ENCODE measurements around the gene SLU7.

SLU7 gene

DNA sequence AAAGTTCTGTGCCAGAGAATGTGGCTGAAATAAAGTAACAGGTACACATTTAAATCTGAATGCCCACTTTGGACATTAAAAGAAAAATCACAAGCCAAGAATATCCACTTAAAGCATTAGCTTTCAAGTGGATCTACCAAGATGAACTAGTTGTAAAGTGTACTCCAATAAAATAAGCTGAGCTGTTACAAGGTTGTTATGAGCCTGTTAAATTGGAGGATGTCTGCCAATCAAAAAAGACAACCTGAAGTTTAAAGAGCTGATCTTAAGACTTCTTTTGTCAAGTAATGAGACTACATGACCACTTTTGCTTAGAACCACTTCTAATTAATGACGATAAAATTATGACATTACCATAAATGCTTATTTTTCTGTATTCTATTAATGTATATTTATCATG lies 21.4 kb downstream of the SLU7 start:
- no peak overlapping the region for H3K27ac ChIP-seq (ENCODE audit: insufficient read depth in 1 of 2, low read depth in 1 of 2, low read length in 2 of 2, poor library complexity in 1 of 2, severe bottlenecking in 2 of 2)
- DNase-seq = no peak
- CTCF ChIA-PET = interaction anchor here (1.5 kb wide), 1 partner anchor 375 kb away, joined by 3 read pairs; no protein-coding TSS in a partner anchor
- H3K27me3 ChIP-seq (replicated peaks in 2 of 5; ENCODE audit: control insufficient read depth in 4 of 5, insufficient read depth in 5 of 5, low read length in 4 of 5) = no peaks in the 10 kb centered on the region
- H3K4me1 ChIP-seq (ENCODE audit: control extremely low read depth in 1 of 4, control insufficient read depth in 4 of 4, insufficient read depth in 4 of 4, low read length in 3 of 4) = peaks cover 5 to 8% (median 7%) of the 10 kb centered on the region in 4 experiments
- no CpG with 5 or more reads among the region's 1 CpG for WGBS (ENCODE audit: insufficient coverage)
- H3K4me3 ChIP-seq (ENCODE audit: control insufficient read depth in 1 of 7, extremely low read depth in 1 of 7, insufficient read depth in 4 of 7, low read depth in 2 of 7, low read length in 6 of 7) = no peak overlapping the region
- no peaks in the 10 kb centered on the region for H3K9me3 ChIP-seq (ENCODE audit: control extremely low read depth in 1 of 5, control insufficient read depth in 4 of 5, insufficient read depth in 2 of 5, low read depth in 1 of 5, low read length in 4 of 5)
- POLR2A ChIA-PET = no interaction called here
- H3K36me3 ChIP-seq (ENCODE audit: control insufficient read depth in 4 of 4, insufficient read depth in 4 of 4, low read length in 3 of 4) = peaks cover 0 to 14% (median 7%) of the 10 kb centered on the region in 4 experiments

DNA sequence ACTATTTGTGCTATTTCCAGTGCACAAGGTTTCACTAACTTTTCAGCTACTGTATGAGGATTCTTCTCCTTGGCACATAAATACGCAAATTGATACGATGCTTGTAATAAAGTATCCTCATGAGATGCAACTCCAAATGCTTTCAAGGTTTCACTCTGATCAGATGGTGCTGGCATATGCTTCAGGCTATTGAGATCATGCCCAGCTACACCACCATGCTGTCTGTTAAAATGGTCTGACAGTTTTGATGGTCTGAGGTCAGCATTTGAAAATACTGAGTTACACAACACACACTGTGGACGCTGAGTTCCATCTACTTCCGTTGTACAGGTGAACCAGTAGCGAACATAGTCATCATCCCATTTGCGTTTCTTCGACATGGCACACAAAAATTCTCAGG lies 23.8 kb downstream of the SLU7 start:
- Histone ChIP-seq H3K4me3 (ENCODE audit: control insufficient read depth in 1 of 7, extremely low read depth in 1 of 7, insufficient read depth in 4 of 7, low read depth in 2 of 7, low read length in 6 of 7) (no peak overlapping the region), H3K36me3 (ENCODE audit: control insufficient read depth in 4 of 4, insufficient read depth in 4 of 4, low read length in 3 of 4) (peaks cover 0 to 5% (median 0%) of the 10 kb centered on the region in 4 experiments), H3K27me3 (replicated peaks in 2 of 5; ENCODE audit: control insufficient read depth in 4 of 5, insufficient read depth in 5 of 5, low read length in 4 of 5) (no peaks in the 10 kb centered on the region), H3K9me3 (ENCODE audit: control extremely low read depth in 1 of 5, control insufficient read depth in 4 of 5, insufficient read depth in 2 of 5, low read depth in 1 of 5, low read length in 4 of 5) (no peaks in the 10 kb centered on the region), H3K4me1 (ENCODE audit: control extremely low read depth in 1 of 4, control insufficient read depth in 4 of 4, insufficient read depth in 4 of 4, low read length in 3 of 4) (peaks cover under 1 to 6% (median 3%) of the 10 kb centered on the region in 4 experiments), H3K27ac (ENCODE audit: insufficient read depth in 1 of 2, low read depth in 1 of 2, low read length in 2 of 2, poor library complexity in 1 of 2, severe bottlenecking in 2 of 2) (no peak overlapping the region)
- CTCF ChIA-PET = interaction anchor here (1.9 to 2.9 kb wide), 2 partner anchors 9 to 373 kb away, joined by 4 to 13 read pairs; no protein-coding TSS in a partner anchor
- DNase-seq = no peak
- POLR2A ChIA-PET = no interaction called here
- WGBS (ENCODE audit: insufficient coverage) = 96% methylated on average over 7 of the region's 7 CpGs

DNA sequence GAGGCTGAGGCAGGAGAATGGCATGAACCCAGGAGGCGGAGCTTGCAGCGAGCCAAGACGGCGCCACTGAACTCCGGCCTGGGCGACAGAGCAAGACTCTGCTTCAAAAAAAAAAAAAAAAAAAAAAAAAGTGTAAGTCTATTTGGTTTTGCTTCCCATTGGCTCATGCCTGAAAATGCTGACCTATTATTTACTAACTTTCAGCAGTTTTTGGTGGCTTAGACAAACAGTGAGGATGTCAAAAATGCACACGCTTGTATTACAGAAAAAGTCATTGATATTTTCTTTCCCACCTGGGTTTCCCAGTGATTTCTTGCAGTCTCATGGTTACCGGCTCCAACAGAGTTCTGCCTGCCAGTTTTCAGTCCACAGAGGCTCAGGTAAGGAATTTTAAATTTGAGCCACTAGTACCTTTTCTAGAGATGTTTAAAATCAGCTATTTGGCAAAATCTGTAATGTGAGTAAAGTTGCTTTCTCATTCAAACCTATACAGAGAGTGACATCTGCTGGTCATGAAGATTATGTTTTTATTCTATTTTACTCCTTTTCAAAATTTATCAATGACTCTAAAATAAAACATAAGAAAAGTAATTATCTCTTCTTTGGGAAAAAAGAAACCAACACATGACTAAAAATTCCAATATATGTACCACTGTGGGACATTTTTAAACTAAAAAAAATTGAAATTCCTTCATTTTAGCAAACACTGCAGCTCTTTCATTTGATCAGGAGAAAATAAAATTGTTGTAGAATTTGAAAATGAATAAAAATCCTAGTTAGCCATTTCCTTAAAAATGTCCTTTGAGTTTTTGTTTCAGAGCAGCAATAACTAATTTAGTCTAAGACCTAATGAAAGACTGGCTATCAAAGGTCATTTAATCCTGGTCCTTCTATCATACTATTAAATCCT lies 27.8 kb downstream of the SLU7 start:
- 0% methylated on average over 1 of the region's 8 CpGs for whole genome bisulfite sequencing (ENCODE audit: insufficient coverage)
- H3K36me3 ChIP-seq (ENCODE audit: control insufficient read depth in 4 of 4, insufficient read depth in 4 of 4, low read length in 3 of 4) = peaks cover 0 to 5% (median 0%) of the 10 kb centered on the region in 4 experiments
- H3K27me3 ChIP-seq (replicated peaks in 2 of 5; ENCODE audit: control insufficient read depth in 4 of 5, insufficient read depth in 5 of 5, low read length in 4 of 5) = no peaks in the 10 kb centered on the region
- POLR2A ChIA-PET = no interaction called here
- peak; percentile 36 to 63 (median 59) for DNase-seq
- H3K9me3 ChIP-seq (ENCODE audit: control extremely low read depth in 1 of 5, control insufficient read depth in 4 of 5, insufficient read depth in 2 of 5, low read depth in 1 of 5, low read length in 4 of 5) = peaks cover 1 to 11% (median 3%) of the 10 kb centered on the region in 5 experiments
- no peak overlapping the region for H3K4me3 ChIP-seq (ENCODE audit: control insufficient read depth in 1 of 7, extremely low read depth in 1 of 7, insufficient read depth in 4 of 7, low read depth in 2 of 7, low read length in 6 of 7)
- CTCF ChIA-PET = interaction anchor here (0.6 to 4.4 kb wide), 23 partner anchors 9 to 948 kb away, joined by 3 to 35 read pairs (median 5); no protein-coding TSS in a partner anchor
- H3K27ac ChIP-seq (ENCODE audit: insufficient read depth in 1 of 2, low read depth in 1 of 2, low read length in 2 of 2, poor library complexity in 1 of 2, severe bottlenecking in 2 of 2) = no peak overlapping the region
- H3K4me1 ChIP-seq (ENCODE audit: control extremely low read depth in 1 of 4, control insufficient read depth in 4 of 4, insufficient read depth in 4 of 4, low read length in 3 of 4) = no peaks in the 10 kb centered on the region

DNA sequence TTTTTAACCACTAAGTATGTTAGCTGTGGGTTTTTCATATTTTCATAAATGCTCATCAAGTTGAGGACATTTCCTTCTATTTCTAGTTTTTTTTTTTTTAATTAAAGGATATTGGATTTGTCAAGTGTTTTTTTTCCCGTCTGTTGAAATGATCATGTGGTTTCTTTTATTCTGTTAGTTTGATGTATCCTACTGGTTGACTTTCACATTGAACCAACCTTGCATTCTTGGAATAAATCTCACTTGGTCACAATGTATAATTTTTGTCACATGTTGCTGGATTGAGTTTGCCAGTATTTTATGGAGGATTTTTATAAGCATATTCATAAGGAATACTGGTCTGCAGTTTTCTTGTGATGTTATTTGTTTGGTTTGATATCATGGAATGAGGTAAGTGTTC lies 31.4 kb downstream of the SLU7 start:
- no peak overlapping the region for H3K27ac ChIP-seq (ENCODE audit: insufficient read depth in 1 of 2, low read depth in 1 of 2, low read length in 2 of 2, poor library complexity in 1 of 2, severe bottlenecking in 2 of 2)
- peak in 1 of 3 donors; percentile 20 for DNase-seq
- POLR2A ChIA-PET = interaction anchor here (0.6 kb wide), 1 partner anchor 12 kb away, joined by 3 read pairs; no protein-coding TSS in a partner anchor
- WGBS (ENCODE audit: insufficient coverage) = no CpG with 5 or more reads among the region's 1 CpG
- peaks cover 1 to 11% (median 3%) of the 10 kb centered on the region in 5 experiments for H3K9me3 ChIP-seq (ENCODE audit: control extremely low read depth in 1 of 5, control insufficient read depth in 4 of 5, insufficient read depth in 2 of 5, low read depth in 1 of 5, low read length in 4 of 5)
- H3K36me3 ChIP-seq (ENCODE audit: control insufficient read depth in 4 of 4, insufficient read depth in 4 of 4, low read length in 3 of 4) = no peaks in the 10 kb centered on the region
- CTCF ChIA-PET = no interaction called here
- no peaks in the 10 kb centered on the region for H3K27me3 ChIP-seq (replicated peaks in 2 of 5; ENCODE audit: control insufficient read depth in 4 of 5, insufficient read depth in 5 of 5, low read length in 4 of 5)
- no peak overlapping the region for H3K4me3 ChIP-seq (ENCODE audit: control insufficient read depth in 1 of 7, extremely low read depth in 1 of 7, insufficient read depth in 4 of 7, low read depth in 2 of 7, low read length in 6 of 7)
- H3K4me1 ChIP-seq (ENCODE audit: control extremely low read depth in 1 of 4, control insufficient read depth in 4 of 4, insufficient read depth in 4 of 4, low read length in 3 of 4) = no peaks in the 10 kb centered on the region

DNA sequence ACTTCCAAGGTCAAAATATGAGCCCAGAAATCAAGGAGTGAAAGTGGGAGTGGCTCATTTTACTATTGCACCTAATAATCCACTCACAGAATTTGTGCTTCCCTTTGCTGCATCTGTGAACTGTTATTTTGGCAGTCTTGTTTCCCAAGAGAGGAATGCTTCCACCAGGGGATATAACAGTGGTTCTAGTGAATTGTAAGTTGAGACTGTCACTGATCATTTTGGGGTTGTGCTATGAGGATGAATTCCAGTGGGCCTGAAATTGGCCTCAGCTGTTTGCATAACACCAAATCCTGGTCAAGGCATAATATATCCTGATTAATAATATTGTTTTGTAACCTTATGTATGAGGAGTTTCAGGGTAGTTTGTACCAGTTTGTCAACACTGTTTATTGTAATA lies 33.4 kb downstream of the SLU7 start:
- Histone ChIP-seq H3K4me1 (ENCODE audit: control extremely low read depth in 1 of 4, control insufficient read depth in 4 of 4, insufficient read depth in 4 of 4, low read length in 3 of 4) (no peaks in the 10 kb centered on the region), H3K27me3 (replicated peaks in 2 of 5; ENCODE audit: control insufficient read depth in 4 of 5, insufficient read depth in 5 of 5, low read length in 4 of 5) (no peaks in the 10 kb centered on the region), H3K27ac (ENCODE audit: insufficient read depth in 1 of 2, low read depth in 1 of 2, low read length in 2 of 2, poor library complexity in 1 of 2, severe bottlenecking in 2 of 2) (no peak overlapping the region), H3K36me3 (ENCODE audit: control insufficient read depth in 4 of 4, insufficient read depth in 4 of 4, low read length in 3 of 4) (no peaks in the 10 kb centered on the region), H3K4me3 (ENCODE audit: control insufficient read depth in 1 of 7, extremely low read depth in 1 of 7, insufficient read depth in 4 of 7, low read depth in 2 of 7, low read length in 6 of 7) (no peak overlapping the region), H3K9me3 (ENCODE audit: control extremely low read depth in 1 of 5, control insufficient read depth in 4 of 5, insufficient read depth in 2 of 5, low read depth in 1 of 5, low read length in 4 of 5) (peaks cover 1 to 11% (median 3%) of the 10 kb centered on the region in 5 experiments)
- DNase-seq = no peak
- ChIA-PET CTCF (no interaction called here), POLR2A (no interaction called here)

DNA sequence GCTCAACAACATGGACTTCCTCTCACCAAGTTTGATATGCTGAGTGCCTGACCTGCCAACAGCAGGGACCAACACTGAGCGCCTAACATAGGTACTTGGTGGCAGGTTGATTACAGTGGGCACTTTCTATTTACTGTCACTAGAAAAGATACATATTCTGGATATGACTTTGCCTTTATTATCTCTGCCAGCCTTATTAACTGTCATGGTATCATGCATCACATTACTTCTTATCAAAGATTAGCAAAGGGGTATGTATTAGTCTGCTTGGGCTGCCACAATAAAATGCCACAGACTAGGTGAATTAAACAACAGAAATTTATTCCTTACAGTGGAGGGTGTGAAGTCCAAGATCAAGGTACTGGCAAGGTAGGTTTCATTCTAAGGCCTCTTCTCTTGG lies 34.2 kb downstream of the SLU7 start:
- ChIA-PET CTCF (interaction anchor here (0.5 kb wide), 1 partner anchor 34 kb away, joined by 4 read pairs; no protein-coding TSS in a partner anchor), POLR2A (no interaction called here)
- Histone ChIP-seq H3K4me3 (ENCODE audit: control insufficient read depth in 1 of 7, extremely low read depth in 1 of 7, insufficient read depth in 4 of 7, low read depth in 2 of 7, low read length in 6 of 7) (no peak overlapping the region), H3K4me1 (ENCODE audit: control extremely low read depth in 1 of 4, control insufficient read depth in 4 of 4, insufficient read depth in 4 of 4, low read length in 3 of 4) (peaks cover 0 to 6% (median 1%) of the 10 kb centered on the region in 4 experiments), H3K36me3 (ENCODE audit: control insufficient read depth in 4 of 4, insufficient read depth in 4 of 4, low read length in 3 of 4) (no peaks in the 10 kb centered on the region), H3K9me3 (ENCODE audit: control extremely low read depth in 1 of 5, control insufficient read depth in 4 of 5, insufficient read depth in 2 of 5, low read depth in 1 of 5, low read length in 4 of 5) (peaks cover 1 to 11% (median 3%) of the 10 kb centered on the region in 5 experiments), H3K27ac (ENCODE audit: insufficient read depth in 1 of 2, low read depth in 1 of 2, low read length in 2 of 2, poor library complexity in 1 of 2, severe bottlenecking in 2 of 2) (no peak overlapping the region), H3K27me3 (replicated peaks in 2 of 5; ENCODE audit: control insufficient read depth in 4 of 5, insufficient read depth in 5 of 5, low read length in 4 of 5) (no peaks in the 10 kb centered on the region)
- DNase-seq = no peak
- WGBS (ENCODE audit: insufficient coverage) = 100% methylated on average over 1 of the region's 1 CpG

DNA sequence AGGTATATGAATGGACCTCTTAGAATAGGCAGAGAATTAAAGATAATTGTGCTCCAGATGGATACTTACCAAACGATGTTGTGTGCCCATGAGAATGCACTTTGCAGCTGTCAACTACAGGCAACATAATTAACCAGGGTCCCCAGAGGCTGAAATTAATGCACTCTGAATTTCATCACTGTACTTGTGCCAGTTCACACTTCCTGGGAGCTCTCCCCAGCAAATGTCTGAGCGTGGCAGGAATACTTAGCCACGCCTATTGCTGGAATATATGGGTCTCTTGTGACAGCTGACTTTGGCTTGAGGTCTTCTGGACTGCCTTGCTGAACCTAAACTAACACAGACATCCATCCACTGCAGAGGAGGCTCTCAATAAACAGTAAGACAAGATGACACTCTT lies 36.5 kb downstream of the SLU7 start:
- Histone ChIP-seq H3K27ac (ENCODE audit: insufficient read depth in 1 of 2, low read depth in 1 of 2, low read length in 2 of 2, poor library complexity in 1 of 2, severe bottlenecking in 2 of 2) (no peak overlapping the region), H3K9me3 (ENCODE audit: control extremely low read depth in 1 of 5, control insufficient read depth in 4 of 5, insufficient read depth in 2 of 5, low read depth in 1 of 5, low read length in 4 of 5) (peaks cover 0 to 4% (median 0%) of the 10 kb centered on the region in 5 experiments), H3K4me1 (ENCODE audit: control extremely low read depth in 1 of 4, control insufficient read depth in 4 of 4, insufficient read depth in 4 of 4, low read length in 3 of 4) (peaks cover 0 to 14% (median 5%) of the 10 kb centered on the region in 4 experiments), H3K4me3 (ENCODE audit: control insufficient read depth in 1 of 7, extremely low read depth in 1 of 7, insufficient read depth in 4 of 7, low read depth in 2 of 7, low read length in 6 of 7) (no peak overlapping the region), H3K27me3 (replicated peaks in 2 of 5; ENCODE audit: control insufficient read depth in 4 of 5, insufficient read depth in 5 of 5, low read length in 4 of 5) (no peaks in the 10 kb centered on the region), H3K36me3 (ENCODE audit: control insufficient read depth in 4 of 4, insufficient read depth in 4 of 4, low read length in 3 of 4) (no peaks in the 10 kb centered on the region)
- WGBS (ENCODE audit: insufficient coverage) = 89% methylated on average over 2 of the region's 3 CpGs
- CTCF ChIA-PET = interaction anchor here (1.5 kb wide), 1 partner anchor 9 kb away, joined by 5 read pairs; no protein-coding TSS in a partner anchor
- no peak for DNase-seq
- POLR2A ChIA-PET = no interaction called here
